PFSK-1 (cell line): ENCODE data around the gene TMEM131L.

Source experiments
- FOXP2 ChIP-seq: optimal IDR thresholded peaks from 2 replicates; pipeline ENCODE3; 2011; ENCODE audit warnings: borderline replicate concordance, control low read depth, inconsistent platforms; ENCODE audit not compliant: insufficient read depth; ENCODE audit errors: extremely low read length, extremely low read depth
- POLR2AphosphoS5 ChIP-seq: IDR thresholded peaks from 2 replicates; pipeline ENCODE4 v1.6.1; 2012; ENCODE audit warnings: low read depth, mild to moderate bottlenecking, control low read depth, low read length, moderate library complexity
- SIN3A ChIP-seq: IDR thresholded peaks from 2 replicates; pipeline ENCODE4 v1.6.1; 2012; ENCODE audit warnings: mild to moderate bottlenecking, low read length, moderate library complexity, borderline replicate concordance; ENCODE audit not compliant: insufficient read depth
- TAF1 ChIP-seq: IDR thresholded peaks from 2 replicates; pipeline ENCODE4 v1.6.1; 2012; ENCODE audit warnings: low read length, control low read depth, borderline replicate concordance; ENCODE audit not compliant: insufficient read depth
- TF ChIP-seq, protein P1 (sequence below), 2 experiments: IDR thresholded peaks; 2 replicates each; pipeline versions ENCODE4 v1.6.1 to v1.8.0; 2011 to 2012; ENCODE audit warnings: low read depth in 2 of 2, low read length in 2 of 2, control low read depth in 1 of 2, inconsistent platforms in 1 of 2, mild to moderate bottlenecking in 1 of 2, moderate library complexity in 1 of 2; ENCODE audit not compliant: insufficient read depth in 1 of 2

The TMEM131L gene

DNA sequence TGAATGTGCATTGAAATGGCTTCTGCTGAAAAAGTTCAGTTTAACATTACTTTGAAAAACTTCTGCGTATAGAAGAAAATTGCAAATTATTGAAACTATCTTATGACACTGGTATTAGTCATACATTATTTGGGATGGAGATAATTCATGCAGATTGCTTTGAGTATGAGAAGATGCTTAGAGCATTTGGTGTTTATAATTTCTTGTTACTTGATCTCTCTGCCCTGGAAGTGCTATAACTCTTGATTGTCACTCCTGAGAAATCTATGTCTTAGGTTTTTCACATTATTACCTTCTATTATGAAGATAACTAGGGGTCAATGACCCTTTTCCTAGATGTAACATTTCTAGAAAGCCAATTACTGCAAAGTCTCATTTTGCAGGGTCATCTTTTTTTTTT lies 36.4 kb downstream of the TMEM131L start:
- TF ChIP-seq, protein P1, sequence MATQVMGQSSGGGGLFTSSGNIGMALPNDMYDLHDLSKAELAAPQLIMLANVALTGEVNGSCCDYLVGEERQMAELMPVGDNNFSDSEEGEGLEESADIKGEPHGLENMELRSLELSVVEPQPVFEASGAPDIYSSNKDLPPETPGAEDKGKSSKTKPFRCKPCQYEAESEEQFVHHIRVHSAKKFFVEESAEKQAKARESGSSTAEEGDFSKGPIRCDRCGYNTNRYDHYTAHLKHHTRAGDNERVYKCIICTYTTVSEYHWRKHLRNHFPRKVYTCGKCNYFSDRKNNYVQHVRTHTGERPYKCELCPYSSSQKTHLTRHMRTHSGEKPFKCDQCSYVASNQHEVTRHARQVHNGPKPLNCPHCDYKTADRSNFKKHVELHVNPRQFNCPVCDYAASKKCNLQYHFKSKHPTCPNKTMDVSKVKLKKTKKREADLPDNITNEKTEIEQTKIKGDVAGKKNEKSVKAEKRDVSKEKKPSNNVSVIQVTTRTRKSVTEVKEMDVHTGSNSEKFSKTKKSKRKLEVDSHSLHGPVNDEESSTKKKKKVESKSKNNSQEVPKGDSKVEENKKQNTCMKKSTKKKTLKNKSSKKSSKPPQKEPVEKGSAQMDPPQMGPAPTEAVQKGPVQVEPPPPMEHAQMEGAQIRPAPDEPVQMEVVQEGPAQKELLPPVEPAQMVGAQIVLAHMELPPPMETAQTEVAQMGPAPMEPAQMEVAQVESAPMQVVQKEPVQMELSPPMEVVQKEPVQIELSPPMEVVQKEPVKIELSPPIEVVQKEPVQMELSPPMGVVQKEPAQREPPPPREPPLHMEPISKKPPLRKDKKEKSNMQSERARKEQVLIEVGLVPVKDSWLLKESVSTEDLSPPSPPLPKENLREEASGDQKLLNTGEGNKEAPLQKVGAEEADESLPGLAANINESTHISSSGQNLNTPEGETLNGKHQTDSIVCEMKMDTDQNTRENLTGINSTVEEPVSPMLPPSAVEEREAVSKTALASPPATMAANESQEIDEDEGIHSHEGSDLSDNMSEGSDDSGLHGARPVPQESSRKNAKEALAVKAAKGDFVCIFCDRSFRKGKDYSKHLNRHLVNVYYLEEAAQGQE (IDR thresholded peaks at IDR 0.05; ENCODE audit: insufficient read depth in 1 of 2, low read depth in 2 of 2, low read length in 2 of 2) = no peak
- TF ChIP-seq TAF1 = no peak
- no peak for TF ChIP-seq SIN3A
- no peak for TF ChIP-seq POLR2AphosphoS5
- no peak for TF ChIP-seq FOXP2

- TF ChIP-seq SIN3A (no peak), POLR2AphosphoS5 (no peak), TAF1 (no peak), FOXP2 (no peak)
- TF ChIP-seq, protein P1 (IDR thresholded peaks at IDR 0.05; ENCODE audit: insufficient read depth in 1 of 2, low read depth in 2 of 2, low read length in 2 of 2) = no peak
Observed at GRCh38 chr4:153506341-153507309, 40.5 kb downstream of the TMEM131L start.

- TF ChIP-seq TAF1 (no peak), POLR2AphosphoS5 (no peak), FOXP2 (no peak), SIN3A (no peak)
- TF ChIP-seq, protein P1 (IDR thresholded peaks at IDR 0.05; ENCODE audit: insufficient read depth in 1 of 2, low read depth in 2 of 2, low read length in 2 of 2) = no peak
Observed at GRCh38 chr4:153507310-153508073, 41.3 kb downstream of the TMEM131L start.

- no peak for TF ChIP-seq TAF1
- no peak for TF ChIP-seq POLR2AphosphoS5
- TF ChIP-seq SIN3A = no peak
- TF ChIP-seq, protein P1 (IDR thresholded peaks at IDR 0.05; ENCODE audit: insufficient read depth in 1 of 2, low read depth in 2 of 2, low read length in 2 of 2) = no peak
- TF ChIP-seq FOXP2 = no peak
Observed at GRCh38 chr4:153509724-153510123, 43.6 kb downstream of the TMEM131L start.
